ENCODE results near the gene SNAP91. TPM values are rescaled to one million over a fixed set of nuclear protein-coding genes. Genes with fewer than 3 reads are reported as not detected.

SNAP91 gene
- total and polyA plus RNA-seq, 2 donors (not counting 1 experiment from before 2014, with no cell fraction given) = not detected

DNA sequence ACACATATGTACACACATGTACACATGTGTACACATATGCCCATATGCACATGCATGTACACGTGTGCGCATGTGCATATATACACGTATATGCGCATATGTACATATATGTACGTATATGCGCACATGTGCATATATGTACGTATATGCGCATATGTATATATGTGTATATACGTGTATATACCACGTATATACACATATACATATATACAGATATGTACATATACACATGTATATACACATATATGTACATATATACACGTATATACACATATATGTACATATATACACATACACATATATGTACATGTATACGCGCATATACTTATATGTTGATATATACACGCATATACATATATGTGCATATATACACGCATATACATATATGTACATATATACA lies 8.9 kb upstream of the SNAP91 start:
- Histone ChIP-seq H3K9ac (ENCODE audit: low read length) (no peak overlapping the region), H3K9me3 (ENCODE audit: control extremely low read depth in 1 of 3, control insufficient read depth in 2 of 3, insufficient read depth in 1 of 3, low read length in 2 of 3) (no peaks in the 10 kb centered on the region), H3K27ac (ENCODE audit: low read length in 2 of 2) (no peak overlapping the region), H3K4me1 (ENCODE audit: control insufficient read depth in 2 of 2, insufficient read depth in 2 of 2, low read length in 2 of 2) (no peaks in the 10 kb centered on the region), H4K20me1 (ENCODE audit: control insufficient read depth, insufficient read depth, low read length, poor library complexity, severe bottlenecking) (no peaks in the 10 kb centered on the region), H3K36me3 (replicated peaks in 1 of 2; ENCODE audit: control extremely low read depth in 1 of 2, control insufficient read depth in 1 of 2, extremely low read depth in 1 of 2, insufficient read depth in 2 of 2, low read length in 1 of 2) (no peaks in the 10 kb centered on the region), H2AFZ (ENCODE audit: insufficient read depth, low read depth, low read length, poor library complexity, severe bottlenecking) (no peak overlapping the region), H3K4me3 (ENCODE audit: control extremely low read depth in 1 of 5, extremely low read depth in 1 of 5, insufficient read depth in 1 of 5, low read depth in 2 of 5, low read length in 4 of 5) (no peak overlapping the region), H3K27me3 (replicated peaks in 1 of 4; ENCODE audit: control extremely low read depth in 1 of 4, control insufficient read depth in 3 of 4, insufficient read depth in 4 of 4, low read length in 3 of 4) (no peaks in the 10 kb centered on the region), H3K4me2 (replicated peaks; ENCODE audit: low read depth, low read length, poor library complexity, severe bottlenecking) (no peak overlapping the region), H3K79me2 (ENCODE audit: control insufficient read depth, insufficient read depth, low read length) (no peaks in the 10 kb centered on the region)
- no peaks in the 10 kb centered on the region for H3K9me3 Mint-ChIP-seq (ENCODE audit: insufficient read depth)
- TF ChIP-seq EZH2 (IDR thresholded peaks at IDR 0.05; ENCODE audit: borderline replicate concordance, insufficient read depth, low read depth, low read length, poor library complexity, severe bottlenecking) = no peak
- ATAC-seq (ENCODE audit: low read depth) = no peak
- H3K4me1 Mint-ChIP-seq = no peaks in the 10 kb centered on the region
- no peaks in the 10 kb centered on the region for H3K27me3 Mint-ChIP-seq
- H3K27ac Mint-ChIP-seq = no peak overlapping the region
- intact Hi-C loops (cut with micrococcal nuclease) = no loop called here
- WGBS (ENCODE audit: insufficient coverage) = 80% methylated on average over 1 of the region's 15 CpGs
- no peak for DNase-seq
- ChIA-PET POLR2A (no interaction called here), CTCF (no interaction called here)
- H3K4me3 Mint-ChIP-seq = no peak overlapping the region

- no peak for ATAC-seq (ENCODE audit: low read depth)
Observed at GRCh38 chr6:83711958-83712357, 3.1 kb upstream of the SNAP91 start.

More at GRCh38 chr6:83711958-83712357, 3.1 kb upstream of the SNAP91 start:
- POLR2A ChIA-PET = no interaction called here
- H3K36me3 ChIP-seq (replicated peaks in 1 of 2; ENCODE audit: control extremely low read depth in 1 of 2, control insufficient read depth in 1 of 2, extremely low read depth in 1 of 2, insufficient read depth in 2 of 2, low read length in 1 of 2) = no peaks in the 10 kb centered on the region
- H4K20me1 ChIP-seq (ENCODE audit: control insufficient read depth, insufficient read depth, low read length, poor library complexity, severe bottlenecking) = no peaks in the 10 kb centered on the region
- Mint-ChIP-seq H3K27me3 (peaks cover 30% of the 10 kb centered on the region), H3K9me3 (ENCODE audit: insufficient read depth) (peaks cover 6% of the 10 kb centered on the region), H3K27ac (no peak overlapping the region), H3K4me3 (no peak overlapping the region), H3K4me1 (peaks cover 3% of the 10 kb centered on the region)
- H3K4me2 ChIP-seq (replicated peaks; ENCODE audit: low read depth, low read length, poor library complexity, severe bottlenecking) = no peak overlapping the region
- H3K9me3 ChIP-seq (ENCODE audit: control extremely low read depth in 1 of 3, control insufficient read depth in 2 of 3, insufficient read depth in 1 of 3, low read length in 2 of 3) = peaks cover 0 to 20% (median 4%) of the 10 kb centered on the region in 3 donors
- intact Hi-C loops (cut with micrococcal nuclease) = no loop called here
- H3K9ac ChIP-seq (ENCODE audit: low read length) = no peak overlapping the region
- H3K27ac ChIP-seq (ENCODE audit: low read length in 2 of 2) = no peak overlapping the region
- CTCF ChIA-PET = no interaction called here
- DNase-seq = no peak
- no peak overlapping the region for H2AFZ ChIP-seq (ENCODE audit: insufficient read depth, low read depth, low read length, poor library complexity, severe bottlenecking)
- H3K79me2 ChIP-seq (ENCODE audit: control insufficient read depth, insufficient read depth, low read length) = no peaks in the 10 kb centered on the region
- no peak for TF ChIP-seq EZH2 (IDR thresholded peaks at IDR 0.05; ENCODE audit: borderline replicate concordance, insufficient read depth, low read depth, low read length, poor library complexity, severe bottlenecking)
- TF ChIP-seq CTCF (IDR thresholded peaks at IDR 0.05) = no peak
- H3K27me3 ChIP-seq (replicated peaks in 1 of 4; ENCODE audit: control extremely low read depth in 1 of 4, control insufficient read depth in 3 of 4, insufficient read depth in 4 of 4, low read length in 3 of 4) = peaks cover 0 to 20% (median 12%) of the 10 kb centered on the region in 4 experiments
- peaks cover 6 to 8% of the 10 kb centered on the region in 2 donors for H3K4me1 ChIP-seq (ENCODE audit: control insufficient read depth in 2 of 2, insufficient read depth in 2 of 2, low read length in 2 of 2)
- H3K4me3 ChIP-seq (ENCODE audit: control extremely low read depth in 1 of 5, extremely low read depth in 1 of 5, insufficient read depth in 1 of 5, low read depth in 2 of 5, low read length in 4 of 5) = no peak overlapping the region
